Subcutaneous adipose tissue (tissue), 4 donors: Measurements from ENCODE around the gene GASK1B. TPM values are rescaled to one million over a fixed set of nuclear protein-coding genes. Genes with fewer than 3 reads are reported as not detected.

Experiments
- CTCF ChIP-seq: fragments of 450-650 bp; IDR thresholded peaks from one replicate; pipeline ENCODE4 v1.5.1; 2016; ENCODE audit warnings: low read depth, mild to moderate bottlenecking, control low read depth, antibody characterized with exemption, moderate library complexity
- total RNA-seq, 4 donors: library from RNA; depleted of rRNA; stranded (reverse); fragments of >200 nt; gene quantifications; one replicate each; pipeline ENCODE4 v1.1.0, GENCODE V29; 2016

GASK1B gene
- total RNA-seq, 4 donors from 2014 or later = 21.1 to 94.5 (median 74.6) TPM

- TF ChIP-seq CTCF = no peak
Measured at GRCh38 chr4:158169931-158170690, 2.7 kb downstream of the GASK1B start.

GRCh38 chr4:158169506-158169905 is 3.3 kb downstream of the GASK1B start:
- TF ChIP-seq CTCF = no peak

GRCh38 chr4:158168606-158169005 is 4.2 kb downstream of the GASK1B start:
- no peak for TF ChIP-seq CTCF

GRCh38 chr4:158166701-158167100 is 6.1 kb downstream of the GASK1B start:
- no peak for TF ChIP-seq CTCF

- no peak for TF ChIP-seq CTCF
Measured at GRCh38 chr4:158164768-158165213, 8.0 kb downstream of the GASK1B start.

- TF ChIP-seq CTCF = no peak
Measured at GRCh38 chr4:158163941-158164767, 8.7 kb downstream of the GASK1B start.

- no peak for TF ChIP-seq CTCF
Measured at GRCh38 chr4:158162631-158163030, 10.2 kb downstream of the GASK1B start.
